Hepatocyte (in vitro differentiated cells): ENCODE measurements around the gene CCDC191.

Experiments
- CTCF ChIP-seq: fragments of 200-600 bp; sonication (generic); IDR thresholded peaks from 2 replicates; pipeline ENCODE4 v1.5.1; 2016; ENCODE audit warnings: antibody characterized with exemption, mild to moderate bottlenecking; ENCODE audit not compliant: poor library complexity
- EZH2phosphoT487 ChIP-seq: fragments of 200-600 bp; sonication (generic); IDR thresholded peaks from one replicate; pipeline ENCODE4 v1.6.1; 2018; ENCODE audit warnings: antibody characterized with exemption, mild to moderate bottlenecking, low read depth, moderate library complexity; ENCODE audit not compliant: unreplicated experiment, severe bottlenecking

- no peak for TF ChIP-seq CTCF
- no peak for TF ChIP-seq EZH2phosphoT487
Observed at GRCh38 chr3:114083112-114083511, 26.8 kb upstream of the CCDC191 start.
